Measurements from ENCODE around the gene GALNT6.
A peak's percentile ranks its signal among the peaks of the same experiment; 100 is the strongest.

GALNT6 gene

GRCh38 chr12:51377099-51377984 lies 13.9 kb downstream of the GALNT6 start:
- no peaks in the 10 kb centered on the region for H3K9me3 ChIP-seq (ENCODE audit: low read length)
- H3K36me3 ChIP-seq (ENCODE audit: insufficient read depth, low read length), result no peaks in the 10 kb centered on the region
- H3K27ac ChIP-seq (ENCODE audit: low read depth, low read length), result no peak overlapping the region
- no peak overlapping the region for H3K9ac ChIP-seq (ENCODE audit: low read length)
- no peaks in the 10 kb centered on the region for H3K4me1 ChIP-seq (ENCODE audit: insufficient read depth, low read length)
- no peaks in the 10 kb centered on the region for H3K27me3 ChIP-seq (ENCODE audit: control insufficient read depth in 1 of 2, insufficient read depth in 2 of 2, low read length in 2 of 2)
- no peak overlapping the region for H3K4me3 ChIP-seq (ENCODE audit: low read depth in 1 of 2, low read length in 2 of 2)

GRCh38 chr12:51374856-51375255 lies 16.4 kb downstream of the GALNT6 start:
- Histone ChIP-seq H3K4me1 (ENCODE audit: insufficient read depth, low read length) (peaks cover 6% of the 10 kb centered on the region), H3K27ac (ENCODE audit: low read depth, low read length) (no peak overlapping the region), H3K36me3 (ENCODE audit: insufficient read depth, low read length) (no peaks in the 10 kb centered on the region), H3K27me3 (ENCODE audit: control insufficient read depth in 1 of 2, insufficient read depth in 2 of 2, low read length in 2 of 2) (no peaks in the 10 kb centered on the region), H3K9me3 (ENCODE audit: low read length) (no peaks in the 10 kb centered on the region), H3K9ac (ENCODE audit: low read length) (no peak overlapping the region), H3K4me3 (ENCODE audit: low read depth in 1 of 2, low read length in 2 of 2) (no peak overlapping the region)

DNA sequence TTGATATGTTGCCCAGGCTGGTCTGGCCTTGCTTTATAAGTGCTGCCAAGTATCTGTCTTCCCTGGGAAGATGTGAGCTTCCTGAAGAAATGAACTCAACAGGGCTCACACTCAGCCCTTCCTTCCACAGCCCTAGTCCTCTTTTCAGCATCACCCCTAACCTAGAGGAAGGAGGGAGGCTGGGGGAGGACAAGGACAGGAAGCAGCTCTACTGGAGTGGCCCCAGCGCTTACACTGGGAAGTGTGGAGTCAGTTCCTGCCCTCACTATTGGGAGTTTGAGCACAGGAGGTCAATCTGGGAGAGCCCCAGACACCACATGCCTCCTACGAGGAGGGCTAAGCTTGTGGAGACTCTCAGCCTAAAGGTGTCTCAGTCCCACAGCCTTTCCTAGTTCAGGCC lies 16.8 kb downstream of the GALNT6 start:
- no peak overlapping the region for H3K27ac ChIP-seq (ENCODE audit: low read depth, low read length)
- H3K27me3 ChIP-seq (ENCODE audit: control insufficient read depth in 1 of 2, insufficient read depth in 2 of 2, low read length in 2 of 2), result no peaks in the 10 kb centered on the region
- no peak overlapping the region for H3K4me3 ChIP-seq (ENCODE audit: low read depth in 1 of 2, low read length in 2 of 2)
- no peaks in the 10 kb centered on the region for H3K9me3 ChIP-seq (ENCODE audit: low read length)
- H3K4me1 ChIP-seq (ENCODE audit: insufficient read depth, low read length), result peaks cover 6% of the 10 kb centered on the region
- no peak overlapping the region for H3K9ac ChIP-seq (ENCODE audit: low read length)
- no peaks in the 10 kb centered on the region for H3K36me3 ChIP-seq (ENCODE audit: insufficient read depth, low read length)

- Histone ChIP-seq H3K9me3 (ENCODE audit: low read length) (no peaks in the 10 kb centered on the region), H3K4me1 (ENCODE audit: insufficient read depth, low read length) (peaks cover 6% of the 10 kb centered on the region), H3K36me3 (ENCODE audit: insufficient read depth, low read length) (no peaks in the 10 kb centered on the region), H3K9ac (ENCODE audit: low read length) (no peak overlapping the region), H3K4me3 (ENCODE audit: low read depth in 1 of 2, low read length in 2 of 2) (no peak overlapping the region), H3K27ac (ENCODE audit: low read depth, low read length) (no peak overlapping the region), H3K27me3 (ENCODE audit: control insufficient read depth in 1 of 2, insufficient read depth in 2 of 2, low read length in 2 of 2) (no peaks in the 10 kb centered on the region)
Measured at GRCh38 chr12:51373187-51373586, 18.0 kb downstream of the GALNT6 start.

DNA sequence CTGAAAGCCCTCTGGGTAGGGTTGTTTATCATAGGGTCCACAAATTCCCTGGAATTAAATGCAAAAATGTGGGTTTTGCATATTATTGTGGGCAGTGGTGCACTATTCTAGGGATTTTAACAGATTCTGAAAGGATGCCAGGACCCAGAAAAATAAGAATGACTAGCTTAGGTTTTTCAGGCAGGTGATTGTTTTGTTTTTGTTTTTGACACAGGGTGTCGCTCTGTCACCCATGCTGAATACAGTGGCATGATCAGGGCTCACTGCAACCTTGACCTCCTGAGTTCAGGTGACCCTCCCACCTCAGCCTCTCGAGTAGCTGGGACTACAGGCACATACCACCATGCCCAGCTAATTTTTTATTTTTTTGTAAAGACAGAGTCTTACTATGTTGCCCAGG lies 19.2 kb downstream of the GALNT6 start:
- peaks cover 6% of the 10 kb centered on the region for H3K4me1 ChIP-seq (ENCODE audit: insufficient read depth, low read length)
- H3K27me3 ChIP-seq (ENCODE audit: control insufficient read depth in 1 of 2, insufficient read depth in 2 of 2, low read length in 2 of 2), result no peaks in the 10 kb centered on the region
- no peak overlapping the region for H3K9ac ChIP-seq (ENCODE audit: low read length)
- H3K27ac ChIP-seq (ENCODE audit: low read depth, low read length), result no peak overlapping the region
- no peaks in the 10 kb centered on the region for H3K9me3 ChIP-seq (ENCODE audit: low read length)
- peak overlapping the region in 1 of 2 donors; percentile 20 for H3K4me3 ChIP-seq (ENCODE audit: low read depth in 1 of 2, low read length in 2 of 2)
- no peaks in the 10 kb centered on the region for H3K36me3 ChIP-seq (ENCODE audit: insufficient read depth, low read length)

GRCh38 chr12:51371295-51371953 lies 19.8 kb downstream of the GALNT6 start:
- Histone ChIP-seq H3K9ac (ENCODE audit: low read length) (no peak overlapping the region), H3K4me1 (ENCODE audit: insufficient read depth, low read length) (peaks cover 6% of the 10 kb centered on the region), H3K27ac (ENCODE audit: low read depth, low read length) (no peak overlapping the region), H3K9me3 (ENCODE audit: low read length) (no peaks in the 10 kb centered on the region), H3K4me3 (ENCODE audit: low read depth in 1 of 2, low read length in 2 of 2) (peak overlapping the region in 1 of 2 donors; percentile 20), H3K27me3 (ENCODE audit: control insufficient read depth in 1 of 2, insufficient read depth in 2 of 2, low read length in 2 of 2) (no peaks in the 10 kb centered on the region), H3K36me3 (ENCODE audit: insufficient read depth, low read length) (no peaks in the 10 kb centered on the region)

GRCh38 chr12:51370667-51371066 lies 20.5 kb downstream of the GALNT6 start:
- H3K36me3 ChIP-seq (ENCODE audit: insufficient read depth, low read length), result no peaks in the 10 kb centered on the region
- H3K4me3 ChIP-seq (ENCODE audit: low read depth in 1 of 2, low read length in 2 of 2), result no peak overlapping the region
- peaks cover 6% of the 10 kb centered on the region for H3K4me1 ChIP-seq (ENCODE audit: insufficient read depth, low read length)
- H3K27ac ChIP-seq (ENCODE audit: low read depth, low read length), result no peak overlapping the region
- H3K27me3 ChIP-seq (ENCODE audit: control insufficient read depth in 1 of 2, insufficient read depth in 2 of 2, low read length in 2 of 2), result no peaks in the 10 kb centered on the region
- no peaks in the 10 kb centered on the region for H3K9me3 ChIP-seq (ENCODE audit: low read length)
- no peak overlapping the region for H3K9ac ChIP-seq (ENCODE audit: low read length)

DNA sequence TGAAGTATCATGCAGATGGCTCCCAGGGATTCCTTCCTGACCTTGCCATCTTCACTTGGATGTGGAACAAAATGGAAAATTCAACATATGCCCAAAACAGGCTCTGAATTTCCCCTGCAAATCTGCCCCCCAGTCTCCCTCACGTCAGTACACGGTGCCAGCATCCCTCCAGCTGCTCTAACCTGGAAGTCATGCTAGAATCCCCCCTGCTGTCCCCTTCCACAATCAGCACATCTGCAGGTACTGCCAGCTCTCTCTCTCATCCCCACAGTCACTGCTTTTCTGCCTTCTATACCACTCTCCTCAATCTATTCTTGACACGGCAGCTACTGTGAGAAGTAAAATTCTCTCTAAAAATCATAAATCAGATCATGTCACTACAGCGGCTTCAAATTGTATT lies 21.6 kb downstream of the GALNT6 start:
- peaks cover 6% of the 10 kb centered on the region for H3K4me1 ChIP-seq (ENCODE audit: insufficient read depth, low read length)
- H3K27me3 ChIP-seq (ENCODE audit: control insufficient read depth in 1 of 2, insufficient read depth in 2 of 2, low read length in 2 of 2), result no peaks in the 10 kb centered on the region
- H3K27ac ChIP-seq (ENCODE audit: low read depth, low read length), result no peak overlapping the region
- H3K9me3 ChIP-seq (ENCODE audit: low read length), result no peaks in the 10 kb centered on the region
- no peak overlapping the region for H3K9ac ChIP-seq (ENCODE audit: low read length)
- no peak overlapping the region for H3K4me3 ChIP-seq (ENCODE audit: low read depth in 1 of 2, low read length in 2 of 2)
- H3K36me3 ChIP-seq (ENCODE audit: insufficient read depth, low read length), result no peaks in the 10 kb centered on the region

- H3K4me1 ChIP-seq (ENCODE audit: insufficient read depth, low read length), result peaks cover 6% of the 10 kb centered on the region
- H3K27me3 ChIP-seq (ENCODE audit: control insufficient read depth in 1 of 2, insufficient read depth in 2 of 2, low read length in 2 of 2), result no peaks in the 10 kb centered on the region
- H3K36me3 ChIP-seq (ENCODE audit: insufficient read depth, low read length), result no peaks in the 10 kb centered on the region
- H3K4me3 ChIP-seq (ENCODE audit: low read depth in 1 of 2, low read length in 2 of 2), result no peak overlapping the region
- no peaks in the 10 kb centered on the region for H3K9me3 ChIP-seq (ENCODE audit: low read length)
- no peak overlapping the region for H3K27ac ChIP-seq (ENCODE audit: low read depth, low read length)
- H3K9ac ChIP-seq (ENCODE audit: low read length), result no peak overlapping the region
Measured at GRCh38 chr12:51368640-51369517, 22.3 kb downstream of the GALNT6 start.

GRCh38 chr12:51365276-51365675 lies 25.9 kb downstream of the GALNT6 start:
- no peak overlapping the region for H3K4me3 ChIP-seq (ENCODE audit: low read depth in 1 of 2, low read length in 2 of 2)
- H3K4me1 ChIP-seq (ENCODE audit: insufficient read depth, low read length), result no peaks in the 10 kb centered on the region
- no peak overlapping the region for H3K9ac ChIP-seq (ENCODE audit: low read length)
- no peaks in the 10 kb centered on the region for H3K27me3 ChIP-seq (ENCODE audit: control insufficient read depth in 1 of 2, insufficient read depth in 2 of 2, low read length in 2 of 2)
- no peak overlapping the region for H3K27ac ChIP-seq (ENCODE audit: low read depth, low read length)
- no peaks in the 10 kb centered on the region for H3K9me3 ChIP-seq (ENCODE audit: low read length)
- no peaks in the 10 kb centered on the region for H3K36me3 ChIP-seq (ENCODE audit: insufficient read depth, low read length)

GRCh38 chr12:51364001-51364400 lies 27.2 kb downstream of the GALNT6 start:
- Histone ChIP-seq H3K27ac (ENCODE audit: low read depth, low read length) (no peak overlapping the region), H3K9ac (ENCODE audit: low read length) (no peak overlapping the region)

More at GRCh38 chr12:51364001-51364400, 27.2 kb downstream of the GALNT6 start:
- Histone ChIP-seq H3K27me3 (ENCODE audit: control insufficient read depth in 1 of 2, insufficient read depth in 2 of 2, low read length in 2 of 2) (no peaks in the 10 kb centered on the region), H3K4me3 (ENCODE audit: low read depth in 1 of 2, low read length in 2 of 2) (no peak overlapping the region), H3K9me3 (ENCODE audit: low read length) (no peaks in the 10 kb centered on the region), H3K36me3 (ENCODE audit: insufficient read depth, low read length) (no peaks in the 10 kb centered on the region), H3K4me1 (ENCODE audit: insufficient read depth, low read length) (no peaks in the 10 kb centered on the region)

Measured in muscle layer of colon (tissue), 2 donors.